WTC11 (cell line): Measurements from ENCODE around the gene DIO3. TPM values are rescaled to one million over a fixed set of nuclear protein-coding genes. Genes with fewer than 3 reads are reported as not detected.

Source experiments
- ATAC-seq: fragments of 200-7000 bp; cut with Tn5 transposase; 2 replicates; pipeline ENCODE4 v1.10.0; 2021; ENCODE audit warnings: mild to moderate bottlenecking, moderate library complexity
- CTCF ChIA-PET: fragments of 300-600 bp; sonication (Branson Sonifier 250); formaldehyde crosslinking; loops from one replicate; lab custom pipeline; 2021; ENCODE audit warnings: antibody characterized with exemption; lab: Charles Lee
- POLR2A ChIA-PET: fragments of 350-600 bp; sonication (Branson Sonifier 250); formaldehyde crosslinking; loops from one replicate; lab custom pipeline; 2021; ENCODE audit warnings: antibody characterized with exemption; lab: Charles Lee
- DNase-seq: peaks from one replicate; pipeline ENCODE4 v3.0.0; 2021; ENCODE audit warnings: low spot score
- H3K27ac Mint-ChIP-seq: 2 replicates; pipeline ENCODE4 v1.8.0; 2021; ENCODE audit warnings: mixed read lengths
- H3K27me3 Mint-ChIP-seq: 2 replicates; pipeline ENCODE4 v1.8.0; 2021; ENCODE audit warnings: low read depth, mild to moderate bottlenecking, moderate library complexity, mixed read lengths
- H3K36me3 Mint-ChIP-seq: 2 replicates; pipeline ENCODE4 v1.8.0; 2021; ENCODE audit warnings: mixed read lengths
- H3K4me1 Mint-ChIP-seq: 2 replicates; pipeline ENCODE4 v1.8.0; 2022; ENCODE audit warnings: mixed read lengths
- H3K4me3 Mint-ChIP-seq: 2 replicates; pipeline ENCODE4 v1.8.0; 2021; ENCODE audit warnings: mild to moderate bottlenecking, moderate library complexity, mixed read lengths
- H3K9me3 Mint-ChIP-seq: 2 replicates; pipeline ENCODE4 v1.8.0; 2021; ENCODE audit warnings: mixed read lengths
- CREB1 ChIP-seq: sonication (generic); formaldehyde crosslinking; IDR thresholded peaks from 2 replicates; pipeline ENCODE4 v1.8.0; 2023; ENCODE audit warnings: mild to moderate bottlenecking, missing genetic modification reagents
- FOXJ3 ChIP-seq: sonication (generic); formaldehyde crosslinking; IDR thresholded peaks from 2 replicates; pipeline ENCODE4 v1.9.0; 2021; ENCODE audit warnings: missing genetic modification reagents, mild to moderate bottlenecking, borderline replicate concordance
- HMGXB4 ChIP-seq: sonication (generic); formaldehyde crosslinking; IDR thresholded peaks from 2 replicates; pipeline ENCODE4 v1.8.1; 2023; ENCODE audit warnings: mild to moderate bottlenecking, moderate library complexity, missing genetic modification reagents
- JUN ChIP-seq: sonication (generic); formaldehyde crosslinking; IDR thresholded peaks from 2 replicates; pipeline ENCODE4 v1.8.0; 2023; ENCODE audit warnings: mild to moderate bottlenecking, missing genetic modification reagents
- MYBL2 ChIP-seq: sonication (generic); formaldehyde crosslinking; IDR thresholded peaks from 2 replicates; pipeline ENCODE4 v1.8.1; 2023; ENCODE audit warnings: mild to moderate bottlenecking, moderate library complexity, missing genetic modification reagents
- NFATC4 ChIP-seq: fragments of 250-450 bp; sonication (Bioruptor Pico); IDR thresholded peaks from 2 replicates; pipeline ENCODE4 v1.9.0; 2021; ENCODE audit warnings: mild to moderate bottlenecking
- NR1H2 ChIP-seq: sonication (generic); formaldehyde crosslinking; IDR thresholded peaks from 2 replicates; pipeline ENCODE4 v1.9.0; 2021; ENCODE audit warnings: mild to moderate bottlenecking, moderate library complexity, missing genetic modification reagents
- SMAD3 ChIP-seq: sonication (generic); formaldehyde crosslinking; IDR thresholded peaks from 2 replicates; pipeline ENCODE4 v1.8.0; 2022; ENCODE audit warnings: missing genetic modification reagents, mild to moderate bottlenecking, borderline replicate concordance
- TCF7 ChIP-seq: sonication (generic); formaldehyde crosslinking; IDR thresholded peaks from 2 replicates; pipeline ENCODE4 v1.8.0; 2022; ENCODE audit warnings: mild to moderate bottlenecking, low read depth, missing genetic modification reagents, moderate library complexity
- ZBTB21 ChIP-seq: sonication (generic); formaldehyde crosslinking; IDR thresholded peaks from 2 replicates; pipeline ENCODE4 v1.8.1; 2023; ENCODE audit warnings: mild to moderate bottlenecking, missing genetic modification reagents, borderline replicate concordance
- ZNF416 ChIP-seq: fragments of 250-450 bp; sonication (Bioruptor Pico); IDR thresholded peaks from 2 replicates; pipeline ENCODE4 v1.9.0; 2021; ENCODE audit warnings: mild to moderate bottlenecking, inconsistent platforms
- ZSCAN18 ChIP-seq: fragments of 250-450 bp; sonication (Bioruptor Pico); IDR thresholded peaks from 2 replicates; pipeline ENCODE4 v2.1.2; 2022; ENCODE audit warnings: mild to moderate bottlenecking, moderate library complexity
- total RNA-seq: library from RNA; stranded (reverse); gene quantifications from 3 replicates; pipeline ENCODE4 v1.2.3, GENCODE V29; 2021
- TF ChIP-seq, protein P1 (sequence below): sonication (generic); formaldehyde crosslinking; IDR thresholded peaks from 2 replicates; pipeline ENCODE4 v1.8.0; 2022; ENCODE audit warnings: mild to moderate bottlenecking, missing genetic modification reagents
- TF ChIP-seq, protein P2 (sequence below): fragments of 250-450 bp; sonication (Bioruptor Pico); IDR thresholded peaks from 2 replicates; pipeline ENCODE4 v1.9.0; 2021; ENCODE audit warnings: mild to moderate bottlenecking, borderline replicate concordance
- TF ChIP-seq, protein P3 (sequence below): sonication (generic); formaldehyde crosslinking; IDR thresholded peaks from 2 replicates; pipeline ENCODE4 v1.8.0; 2022; ENCODE audit warnings: missing genetic modification reagents
- TF ChIP-seq, protein P4 (sequence below): sonication (generic); formaldehyde crosslinking; IDR thresholded peaks from 2 replicates; pipeline ENCODE4 v1.8.1; 2022; ENCODE audit warnings: mild to moderate bottlenecking, missing genetic modification reagents, moderate library complexity, borderline replicate concordance
- TF ChIP-seq, protein P5 (sequence below): sonication (generic); formaldehyde crosslinking; IDR thresholded peaks from 2 replicates; pipeline ENCODE4 v1.8.1; 2022; ENCODE audit warnings: mild to moderate bottlenecking, moderate library complexity, missing genetic modification reagents

DIO3 gene
- total RNA-seq, 1 experiment from 2014 or later, result 0.52 TPM

DNA sequence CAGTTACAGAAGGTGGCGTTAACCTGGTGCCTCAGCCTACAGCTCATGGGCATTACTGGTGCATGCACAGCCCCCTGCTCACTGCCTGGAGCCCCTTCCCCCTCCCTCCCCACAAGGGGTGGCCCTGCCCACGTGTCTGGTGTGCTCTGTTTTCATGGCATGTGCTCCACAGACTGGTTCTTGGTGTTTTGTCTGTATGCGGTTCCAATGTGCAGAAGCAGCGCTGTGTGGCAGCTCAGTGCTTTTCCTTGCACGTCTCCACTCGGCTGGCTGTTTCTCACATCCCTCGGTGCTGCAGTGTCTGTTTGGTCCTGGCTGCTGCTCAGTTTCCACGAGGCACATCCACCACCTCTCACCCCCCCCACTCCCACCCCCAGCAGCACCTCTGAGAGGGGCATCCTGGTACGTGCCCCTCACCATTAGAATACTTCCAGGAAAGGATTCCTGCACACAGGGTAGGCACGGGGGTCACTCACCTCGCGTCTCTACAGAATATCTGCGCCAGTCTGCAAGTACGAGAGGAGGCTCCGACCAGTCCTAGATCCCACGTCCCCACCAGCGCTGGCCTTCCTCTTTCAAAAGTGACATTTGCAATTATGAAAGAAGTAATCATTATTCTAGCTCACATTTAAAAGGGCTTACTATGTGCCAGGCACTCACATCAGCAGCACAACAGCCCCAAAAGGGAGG lies 27.1 kb downstream of the DIO3 start:
- ChIA-PET CTCF (interaction anchor here (0.8 kb wide), 1 partner anchor 25 kb away, joined by 3 read pairs; no protein-coding TSS in a partner anchor), POLR2A (no interaction called here)
- H3K36me3 Mint-ChIP-seq, result no peaks in the 10 kb centered on the region
- no peaks in the 10 kb centered on the region for H3K4me1 Mint-ChIP-seq
- H3K27me3 Mint-ChIP-seq, result no peaks in the 10 kb centered on the region; the same call in 1 of the 2 replicates
- no peak overlapping the region for H3K27ac Mint-ChIP-seq
- H3K4me3 Mint-ChIP-seq, result no peak overlapping the region
- no peak for TF ChIP-seq ZNF416 (CRISPR knock-in tag)
- DNase-seq (no peak), ATAC-seq (no peak)
- H3K9me3 Mint-ChIP-seq, result no peaks in the 10 kb centered on the region

- ATAC-seq (no peak), DNase-seq (no peak)
- POLR2A ChIA-PET, result no interaction called here
- Mint-ChIP-seq H3K4me3 (no peak overlapping the region), H3K27ac (no peak overlapping the region), H3K36me3 (no peaks in the 10 kb centered on the region; the same call in 1 of the 2 replicates), H3K9me3 (peaks cover 2% of the 10 kb centered on the region), H3K27me3 (no peaks in the 10 kb centered on the region; the same call in 1 of the 2 replicates), H3K4me1 (no peaks in the 10 kb centered on the region)
- CTCF ChIA-PET, result no interaction called here
- no peak for TF ChIP-seq TCF7 (CRISPR knock-in tag)
- no peak for TF ChIP-seq FOXJ3 (CRISPR knock-in tag)
- no peak for TF ChIP-seq NFATC4 (CRISPR knock-in tag)
- TF ChIP-seq, protein P1, sequence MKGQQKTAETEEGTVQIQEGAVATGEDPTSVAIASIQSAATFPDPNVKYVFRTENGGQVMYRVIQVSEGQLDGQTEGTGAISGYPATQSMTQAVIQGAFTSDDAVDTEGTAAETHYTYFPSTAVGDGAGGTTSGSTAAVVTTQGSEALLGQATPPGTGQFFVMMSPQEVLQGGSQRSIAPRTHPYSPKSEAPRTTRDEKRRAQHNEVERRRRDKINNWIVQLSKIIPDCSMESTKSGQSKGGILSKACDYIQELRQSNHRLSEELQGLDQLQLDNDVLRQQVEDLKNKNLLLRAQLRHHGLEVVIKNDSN, result no peak
- no peak for TF ChIP-seq CREB1 (CRISPR knock-in tag)
- TF ChIP-seq ZBTB21, result no peak
- TF ChIP-seq, protein P2, sequence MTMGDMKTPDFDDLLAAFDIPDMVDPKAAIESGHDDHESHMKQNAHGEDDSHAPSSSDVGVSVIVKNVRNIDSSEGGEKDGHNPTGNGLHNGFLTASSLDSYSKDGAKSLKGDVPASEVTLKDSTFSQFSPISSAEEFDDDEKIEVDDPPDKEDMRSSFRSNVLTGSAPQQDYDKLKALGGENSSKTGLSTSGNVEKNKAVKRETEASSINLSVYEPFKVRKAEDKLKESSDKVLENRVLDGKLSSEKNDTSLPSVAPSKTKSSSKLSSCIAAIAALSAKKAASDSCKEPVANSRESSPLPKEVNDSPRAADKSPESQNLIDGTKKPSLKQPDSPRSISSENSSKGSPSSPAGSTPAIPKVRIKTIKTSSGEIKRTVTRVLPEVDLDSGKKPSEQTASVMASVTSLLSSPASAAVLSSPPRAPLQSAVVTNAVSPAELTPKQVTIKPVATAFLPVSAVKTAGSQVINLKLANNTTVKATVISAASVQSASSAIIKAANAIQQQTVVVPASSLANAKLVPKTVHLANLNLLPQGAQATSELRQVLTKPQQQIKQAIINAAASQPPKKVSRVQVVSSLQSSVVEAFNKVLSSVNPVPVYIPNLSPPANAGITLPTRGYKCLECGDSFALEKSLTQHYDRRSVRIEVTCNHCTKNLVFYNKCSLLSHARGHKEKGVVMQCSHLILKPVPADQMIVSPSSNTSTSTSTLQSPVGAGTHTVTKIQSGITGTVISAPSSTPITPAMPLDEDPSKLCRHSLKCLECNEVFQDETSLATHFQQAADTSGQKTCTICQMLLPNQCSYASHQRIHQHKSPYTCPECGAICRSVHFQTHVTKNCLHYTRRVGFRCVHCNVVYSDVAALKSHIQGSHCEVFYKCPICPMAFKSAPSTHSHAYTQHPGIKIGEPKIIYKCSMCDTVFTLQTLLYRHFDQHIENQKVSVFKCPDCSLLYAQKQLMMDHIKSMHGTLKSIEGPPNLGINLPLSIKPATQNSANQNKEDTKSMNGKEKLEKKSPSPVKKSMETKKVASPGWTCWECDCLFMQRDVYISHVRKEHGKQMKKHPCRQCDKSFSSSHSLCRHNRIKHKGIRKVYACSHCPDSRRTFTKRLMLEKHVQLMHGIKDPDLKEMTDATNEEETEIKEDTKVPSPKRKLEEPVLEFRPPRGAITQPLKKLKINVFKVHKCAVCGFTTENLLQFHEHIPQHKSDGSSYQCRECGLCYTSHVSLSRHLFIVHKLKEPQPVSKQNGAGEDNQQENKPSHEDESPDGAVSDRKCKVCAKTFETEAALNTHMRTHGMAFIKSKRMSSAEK, result no peak
- no peak for TF ChIP-seq SMAD3 (CRISPR knock-in tag)
These were observed 27.7 kb downstream of the DIO3 start for GRCh38 chr14:101588990-101589389.

DNA sequence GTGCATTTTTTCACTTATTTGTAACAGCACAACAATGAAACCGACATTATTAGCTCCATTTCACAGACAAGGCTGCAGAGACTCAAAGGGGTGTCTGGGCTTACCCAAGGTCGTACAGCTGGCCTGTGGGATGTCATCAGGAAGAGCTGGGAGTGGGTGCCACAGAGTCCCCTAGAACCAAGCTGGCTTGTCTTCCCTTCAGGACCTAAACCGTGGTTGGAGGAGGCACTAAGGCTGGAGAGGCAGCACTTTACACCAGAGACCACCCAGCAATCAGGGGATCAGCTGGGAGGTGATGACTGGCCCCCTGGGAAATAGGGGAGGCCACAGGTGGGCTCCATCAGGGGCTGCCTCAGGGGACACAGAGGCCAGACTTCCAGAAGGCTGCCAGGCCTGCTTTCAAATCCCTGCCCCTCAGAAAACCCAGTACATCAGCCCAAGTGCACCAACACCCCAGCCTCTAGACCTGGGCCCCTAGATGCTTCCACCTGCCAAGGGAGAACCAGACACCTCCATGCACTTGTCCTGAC lies 28.3 kb downstream of the DIO3 start:
- peaks cover 8% of the 10 kb centered on the region for H3K9me3 Mint-ChIP-seq
- POLR2A ChIA-PET, result no interaction called here
- TF ChIP-seq, protein P3, sequence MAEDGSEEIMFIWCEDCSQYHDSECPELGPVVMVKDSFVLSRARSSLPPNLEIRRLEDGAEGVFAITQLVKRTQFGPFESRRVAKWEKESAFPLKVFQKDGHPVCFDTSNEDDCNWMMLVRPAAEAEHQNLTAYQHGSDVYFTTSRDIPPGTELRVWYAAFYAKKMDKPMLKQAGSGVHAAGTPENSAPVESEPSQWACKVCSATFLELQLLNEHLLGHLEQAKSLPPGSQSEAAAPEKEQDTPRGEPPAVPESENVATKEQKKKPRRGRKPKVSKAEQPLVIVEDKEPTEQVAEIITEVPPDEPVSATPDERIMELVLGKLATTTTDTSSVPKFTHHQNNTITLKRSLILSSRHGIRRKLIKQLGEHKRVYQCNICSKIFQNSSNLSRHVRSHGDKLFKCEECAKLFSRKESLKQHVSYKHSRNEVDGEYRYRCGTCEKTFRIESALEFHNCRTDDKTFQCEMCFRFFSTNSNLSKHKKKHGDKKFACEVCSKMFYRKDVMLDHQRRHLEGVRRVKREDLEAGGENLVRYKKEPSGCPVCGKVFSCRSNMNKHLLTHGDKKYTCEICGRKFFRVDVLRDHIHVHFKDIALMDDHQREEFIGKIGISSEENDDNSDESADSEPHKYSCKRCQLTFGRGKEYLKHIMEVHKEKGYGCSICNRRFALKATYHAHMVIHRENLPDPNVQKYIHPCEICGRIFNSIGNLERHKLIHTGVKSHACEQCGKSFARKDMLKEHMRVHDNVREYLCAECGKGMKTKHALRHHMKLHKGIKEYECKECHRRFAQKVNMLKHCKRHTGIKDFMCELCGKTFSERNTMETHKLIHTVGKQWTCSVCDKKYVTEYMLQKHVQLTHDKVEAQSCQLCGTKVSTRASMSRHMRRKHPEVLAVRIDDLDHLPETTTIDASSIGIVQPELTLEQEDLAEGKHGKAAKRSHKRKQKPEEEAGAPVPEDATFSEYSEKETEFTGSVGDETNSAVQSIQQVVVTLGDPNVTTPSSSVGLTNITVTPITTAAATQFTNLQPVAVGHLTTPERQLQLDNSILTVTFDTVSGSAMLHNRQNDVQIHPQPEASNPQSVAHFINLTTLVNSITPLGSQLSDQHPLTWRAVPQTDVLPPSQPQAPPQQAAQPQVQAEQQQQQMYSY (CRISPR knock-in tag), result no peak
- no peak for TF ChIP-seq MYBL2 (CRISPR knock-in tag)
- no peak for TF ChIP-seq JUN (CRISPR knock-in tag)
- TF ChIP-seq, protein P4, sequence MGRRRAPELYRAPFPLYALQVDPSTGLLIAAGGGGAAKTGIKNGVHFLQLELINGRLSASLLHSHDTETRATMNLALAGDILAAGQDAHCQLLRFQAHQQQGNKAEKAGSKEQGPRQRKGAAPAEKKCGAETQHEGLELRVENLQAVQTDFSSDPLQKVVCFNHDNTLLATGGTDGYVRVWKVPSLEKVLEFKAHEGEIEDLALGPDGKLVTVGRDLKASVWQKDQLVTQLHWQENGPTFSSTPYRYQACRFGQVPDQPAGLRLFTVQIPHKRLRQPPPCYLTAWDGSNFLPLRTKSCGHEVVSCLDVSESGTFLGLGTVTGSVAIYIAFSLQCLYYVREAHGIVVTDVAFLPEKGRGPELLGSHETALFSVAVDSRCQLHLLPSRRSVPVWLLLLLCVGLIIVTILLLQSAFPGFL, result no peak
- TF ChIP-seq, protein P5, sequence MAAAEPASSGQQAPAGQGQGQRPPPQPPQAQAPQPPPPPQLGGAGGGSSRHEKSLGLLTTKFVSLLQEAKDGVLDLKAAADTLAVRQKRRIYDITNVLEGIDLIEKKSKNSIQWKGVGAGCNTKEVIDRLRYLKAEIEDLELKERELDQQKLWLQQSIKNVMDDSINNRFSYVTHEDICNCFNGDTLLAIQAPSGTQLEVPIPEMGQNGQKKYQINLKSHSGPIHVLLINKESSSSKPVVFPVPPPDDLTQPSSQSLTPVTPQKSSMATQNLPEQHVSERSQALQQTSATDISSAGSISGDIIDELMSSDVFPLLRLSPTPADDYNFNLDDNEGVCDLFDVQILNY (CRISPR knock-in tag), result no peak
- no peak for TF ChIP-seq HMGXB4 (CRISPR knock-in tag)
- no peak for TF ChIP-seq ZSCAN18 (CRISPR knock-in tag)
- no peak for TF ChIP-seq NR1H2 (CRISPR knock-in tag)

More for the DNA sequence above, 28.3 kb downstream of the DIO3 start:
- ATAC-seq, result no peak
- Mint-ChIP-seq H3K4me1 (no peaks in the 10 kb centered on the region), H3K27ac (no peak overlapping the region), H3K4me3 (no peak overlapping the region), H3K27me3 (no peaks in the 10 kb centered on the region; the same call in 1 of the 2 replicates), H3K36me3 (no peaks in the 10 kb centered on the region; the same call in 1 of the 2 replicates)
- CTCF ChIA-PET, result interaction anchor here (0.5 kb wide), 1 partner anchor 345 kb away, joined by 3 read pairs; no protein-coding TSS in a partner anchor
- DNase-seq, result no peak
